ENCODE measurements around the gene GPR137.

- TF ChIP-seq CTCF (conservative IDR thresholded peaks at IDR 0.05; ENCODE audit: low read depth in 2 of 2), result no peak
- no peak for TF ChIP-seq REST (IDR thresholded peaks at IDR 0.05; ENCODE audit: unreplicated experiment)
- TF ChIP-seq EZH2phosphoT487 (IDR thresholded peaks at IDR 0.05; ENCODE audit: unreplicated experiment), result no peak
- TF ChIP-seq ETS1 (IDR thresholded peaks at IDR 0.05), result no peak
- no peak for TF ChIP-seq EZH2 (IDR thresholded peaks at IDR 0.05; ENCODE audit: low read depth, unreplicated experiment)
- no peak for TF ChIP-seq POLR2AphosphoS5 (IDR thresholded peaks at IDR 0.05; ENCODE audit: low read depth)
- no peak for TF ChIP-seq JUNB (IDR thresholded peaks at IDR 0.05; ENCODE audit: unreplicated experiment)
- no peak for TF ChIP-seq ZNF114 (CRISPR knock-in tag; IDR thresholded peaks at IDR 0.05)
Measured at GRCh38 chr11:64254326-64254725, 31.3 kb upstream of the GPR137 start.

Measured in GM23338 (cell line).